ENCODE results near the gene GDF2. TPM values are rescaled to one million over a fixed set of nuclear protein-coding genes. Genes with fewer than 3 reads are reported as not detected.

The GDF2 gene
- total and polyA plus RNA-seq, 4 donors = not detected

GRCh38 chr10:47306387-47307210, 15.7 kb upstream of the GDF2 start:
- Histone ChIP-seq H3K9ac (ENCODE audit: insufficient read depth in 1 of 2, low read length in 2 of 2) (no peak overlapping the region), H3K27me3 (ENCODE audit: control insufficient read depth in 3 of 3, insufficient read depth in 3 of 3, low read length in 2 of 3) (no peaks in the 10 kb centered on the region), H3K4me3 (no peak overlapping the region), H3K4me1 (ENCODE audit: control insufficient read depth in 5 of 5, insufficient read depth in 5 of 5, low read length in 5 of 5) (peaks cover 0 to 94% (median 33%) of the 10 kb centered on the region in 5 donors), H3K9me3 (ENCODE audit: control insufficient read depth in 4 of 4, insufficient read depth in 3 of 4, low read length in 3 of 4) (no peaks in the 10 kb centered on the region), H3K27ac (ENCODE audit: low read depth in 1 of 2, low read length in 1 of 2) (no peak overlapping the region), H3K36me3 (ENCODE audit: control insufficient read depth in 4 of 4, insufficient read depth in 4 of 4, low read length in 4 of 4) (peaks cover 0 to 40% (median 19%) of the 10 kb centered on the region in 4 donors)
- DNase-seq (peak in 1 of 3 donors; percentile 17), ATAC-seq (ENCODE audit: insufficient read depth, low FRiP score) (no peak)
- WGBS, 2 donors = 52 to 64% methylated on average over 10 of the region's 10 CpGs
- no peak for TF ChIP-seq CTCF (IDR thresholded peaks at IDR 0.05; ENCODE audit: control extremely low read depth, extremely low read depth)

- no peak overlapping the region for H3K9ac ChIP-seq (ENCODE audit: insufficient read depth in 1 of 2, low read length in 2 of 2)
- 80 to 94% methylated on average over 3 of the region's 3 CpGs for WGBS, 2 donors
- H3K27ac ChIP-seq (ENCODE audit: low read depth in 1 of 2, low read length in 1 of 2) = no peak overlapping the region
- H3K4me3 ChIP-seq = no peak overlapping the region
- no peaks in the 10 kb centered on the region for H3K27me3 ChIP-seq (ENCODE audit: control insufficient read depth in 3 of 3, insufficient read depth in 3 of 3, low read length in 2 of 3)
- DNase-seq (no peak), ATAC-seq (ENCODE audit: insufficient read depth, low FRiP score) (no peak)
- H3K4me1 ChIP-seq (ENCODE audit: control insufficient read depth in 5 of 5, insufficient read depth in 5 of 5, low read length in 5 of 5) = peaks cover 0 to 91% (median 32%) of the 10 kb centered on the region in 5 donors
- no peak for TF ChIP-seq CTCF (IDR thresholded peaks at IDR 0.05; ENCODE audit: control extremely low read depth, extremely low read depth)
- H3K36me3 ChIP-seq (ENCODE audit: control insufficient read depth in 4 of 4, insufficient read depth in 4 of 4, low read length in 4 of 4) = peaks cover 0 to 44% (median 20%) of the 10 kb centered on the region in 4 donors
- no peaks in the 10 kb centered on the region for H3K9me3 ChIP-seq (ENCODE audit: control insufficient read depth in 4 of 4, insufficient read depth in 3 of 4, low read length in 3 of 4)
Measured at GRCh38 chr10:47307381-47307780, 14.9 kb upstream of the GDF2 start.

GRCh38 chr10:47308775-47309174, 13.5 kb upstream of the GDF2 start:
- peaks cover 0 to 77% (median 25%) of the 10 kb centered on the region in 5 donors for H3K4me1 ChIP-seq (ENCODE audit: control insufficient read depth in 5 of 5, insufficient read depth in 5 of 5, low read length in 5 of 5)
- TF ChIP-seq CTCF (IDR thresholded peaks at IDR 0.05; ENCODE audit: control extremely low read depth, extremely low read depth) = no peak
- no peak overlapping the region for H3K4me3 ChIP-seq
- H3K9ac ChIP-seq (ENCODE audit: insufficient read depth in 1 of 2, low read length in 2 of 2) = no peak overlapping the region
- DNase-seq (peak in 1 of 3 donors; percentile 28), ATAC-seq (ENCODE audit: insufficient read depth, low FRiP score) (no peak)
- no peaks in the 10 kb centered on the region for H3K27me3 ChIP-seq (ENCODE audit: control insufficient read depth in 3 of 3, insufficient read depth in 3 of 3, low read length in 2 of 3)
- peaks cover 0 to 42% (median 17%) of the 10 kb centered on the region in 4 donors for H3K36me3 ChIP-seq (ENCODE audit: control insufficient read depth in 4 of 4, insufficient read depth in 4 of 4, low read length in 4 of 4)
- no peak overlapping the region for H3K27ac ChIP-seq (ENCODE audit: low read depth in 1 of 2, low read length in 1 of 2)
- WGBS, 2 donors = 65 to 82% methylated on average over 9 of the region's 9 CpGs
- no peaks in the 10 kb centered on the region for H3K9me3 ChIP-seq (ENCODE audit: control insufficient read depth in 4 of 4, insufficient read depth in 3 of 4, low read length in 3 of 4)

Measured in lung (tissue), 12 donors.